ENCODE results near the gene PROX1. TPM values are rescaled to one million over a fixed set of nuclear protein-coding genes. Genes with fewer than 3 reads are reported as not detected.
A peak's percentile ranks its signal among the peaks of the same experiment; 100 is the strongest.

PROX1 gene, protein sequence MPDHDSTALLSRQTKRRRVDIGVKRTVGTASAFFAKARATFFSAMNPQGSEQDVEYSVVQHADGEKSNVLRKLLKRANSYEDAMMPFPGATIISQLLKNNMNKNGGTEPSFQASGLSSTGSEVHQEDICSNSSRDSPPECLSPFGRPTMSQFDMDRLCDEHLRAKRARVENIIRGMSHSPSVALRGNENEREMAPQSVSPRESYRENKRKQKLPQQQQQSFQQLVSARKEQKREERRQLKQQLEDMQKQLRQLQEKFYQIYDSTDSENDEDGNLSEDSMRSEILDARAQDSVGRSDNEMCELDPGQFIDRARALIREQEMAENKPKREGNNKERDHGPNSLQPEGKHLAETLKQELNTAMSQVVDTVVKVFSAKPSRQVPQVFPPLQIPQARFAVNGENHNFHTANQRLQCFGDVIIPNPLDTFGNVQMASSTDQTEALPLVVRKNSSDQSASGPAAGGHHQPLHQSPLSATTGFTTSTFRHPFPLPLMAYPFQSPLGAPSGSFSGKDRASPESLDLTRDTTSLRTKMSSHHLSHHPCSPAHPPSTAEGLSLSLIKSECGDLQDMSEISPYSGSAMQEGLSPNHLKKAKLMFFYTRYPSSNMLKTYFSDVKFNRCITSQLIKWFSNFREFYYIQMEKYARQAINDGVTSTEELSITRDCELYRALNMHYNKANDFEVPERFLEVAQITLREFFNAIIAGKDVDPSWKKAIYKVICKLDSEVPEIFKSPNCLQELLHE
- 1.3 and 2.5 TPM in 2 replicates for total RNA-seq

DNA sequence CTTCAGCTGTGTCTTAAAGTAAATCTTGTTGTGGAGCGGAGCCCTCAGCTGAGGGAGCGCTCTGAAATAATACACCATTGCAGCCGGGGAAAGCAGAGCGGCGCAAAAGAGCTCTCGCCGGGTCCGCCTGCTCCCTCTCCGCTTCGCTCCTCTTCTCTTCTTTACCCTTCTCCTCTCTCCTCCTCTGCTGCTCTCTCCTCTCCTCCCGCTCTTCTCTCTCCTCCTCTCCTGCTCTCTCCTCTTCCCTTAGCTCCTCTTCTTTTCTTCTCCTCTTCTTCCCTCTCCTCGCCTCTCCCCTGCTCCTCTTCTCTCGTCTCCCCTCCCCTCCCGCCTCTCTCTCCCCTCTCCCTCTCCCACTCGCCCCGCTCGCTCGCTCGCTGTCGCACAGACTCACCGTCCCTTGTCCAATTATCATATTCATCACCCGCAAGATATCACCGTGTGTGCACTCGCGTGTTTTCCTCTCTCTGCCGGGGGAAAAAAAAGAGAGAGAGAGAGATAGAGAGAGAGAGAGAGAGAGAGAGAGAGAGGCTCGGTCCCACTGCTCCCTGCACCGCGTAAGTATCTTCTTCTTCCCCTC lies at the start of gene PROX1:
PROX1 (plus strand) TSS at position 47 of the 580 bp plus-strand sequence. CDS start 8,563 bp downstream, outside the sequence.
- peak; percentile 61 for DNase-seq (ENCODE audit: extremely low read depth, low read depth, low spot score)

DNA sequence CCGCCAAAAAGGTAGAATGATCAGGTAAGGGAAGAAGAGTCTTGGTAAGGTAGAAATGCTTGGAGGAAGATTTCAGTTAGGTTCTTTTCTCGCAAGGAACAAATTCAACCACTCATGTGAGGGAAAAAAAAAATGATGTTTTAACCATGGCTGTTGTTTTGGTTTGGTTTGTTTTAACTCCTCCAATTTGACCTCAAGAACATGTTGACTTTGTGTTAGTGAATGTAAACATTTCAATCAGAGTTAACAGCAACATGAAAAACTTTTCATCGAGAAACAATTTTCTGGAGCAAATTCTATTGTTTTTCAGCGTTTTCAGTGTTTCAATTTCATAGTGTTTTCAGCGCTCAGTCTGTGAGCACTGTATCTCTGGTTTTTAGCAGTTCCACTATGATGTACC lies 49.0 kb upstream of the PROX1 start:
- no peak for DNase-seq (ENCODE audit: extremely low read depth, low read depth, low spot score)

DNA sequence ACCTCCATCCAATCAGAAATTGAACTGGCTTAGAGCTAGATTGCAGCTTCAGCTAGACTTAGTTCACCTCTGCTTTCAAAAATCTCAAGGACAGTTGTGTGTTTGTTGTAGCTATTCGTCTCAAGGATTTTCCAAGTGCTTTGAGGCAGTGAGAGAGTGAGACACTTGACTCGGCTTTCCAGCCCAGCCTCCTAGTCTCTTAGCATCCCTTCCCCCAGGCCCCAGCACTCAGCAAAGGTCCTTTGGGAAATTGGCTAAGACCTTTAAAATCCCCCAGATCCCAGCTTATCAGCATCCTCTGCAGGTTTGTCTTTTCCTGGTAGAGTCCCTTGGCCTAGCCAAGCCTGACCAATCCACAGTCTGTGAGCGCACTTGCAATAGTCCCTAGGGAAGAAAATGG lies 47.9 kb upstream of the PROX1 start:
- no peak for DNase-seq (ENCODE audit: extremely low read depth, low read depth, low spot score)

DNA sequence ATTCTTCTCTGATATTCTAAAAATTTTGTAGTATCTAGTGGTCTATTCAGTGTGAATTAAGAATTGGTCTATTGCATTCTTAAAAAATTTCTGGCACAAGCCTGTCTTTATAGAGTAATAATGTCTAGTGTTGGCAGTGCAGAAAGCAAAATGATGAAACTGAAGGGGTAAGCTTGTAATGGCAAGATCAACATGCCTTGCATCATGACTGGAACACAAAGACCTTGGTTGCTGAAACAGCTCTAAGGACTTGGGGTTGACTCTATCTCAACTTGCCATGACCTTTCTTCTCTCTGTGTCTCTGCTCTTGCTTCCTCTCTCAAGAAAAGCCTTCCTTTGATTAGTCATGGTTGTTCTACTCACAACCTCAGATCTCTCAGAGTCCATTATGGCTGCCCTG lies 46.8 kb upstream of the PROX1 start:
- no peak for DNase-seq (ENCODE audit: extremely low read depth, low read depth, low spot score)

DNA sequence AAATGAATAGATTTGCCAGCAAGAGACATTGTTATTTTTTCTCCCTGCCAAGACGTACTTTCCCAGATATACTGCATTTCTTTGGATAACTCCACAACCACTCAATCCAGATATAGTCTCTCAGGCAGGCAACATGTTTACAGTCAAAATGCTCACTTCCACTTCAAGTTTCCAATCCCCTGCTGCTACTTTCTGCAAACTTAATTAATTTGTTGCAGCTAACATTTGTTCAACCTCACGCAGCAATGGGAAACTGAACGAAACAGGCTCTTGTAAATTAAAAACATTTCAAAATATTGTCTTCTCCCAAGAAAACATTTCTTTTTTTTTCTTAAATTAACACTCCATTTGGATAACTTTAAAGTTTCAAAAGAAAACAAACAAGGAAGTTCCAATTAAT lies 45.7 kb upstream of the PROX1 start:
- DNase-seq (ENCODE audit: extremely low read depth, low read depth, low spot score): no peak

DNA sequence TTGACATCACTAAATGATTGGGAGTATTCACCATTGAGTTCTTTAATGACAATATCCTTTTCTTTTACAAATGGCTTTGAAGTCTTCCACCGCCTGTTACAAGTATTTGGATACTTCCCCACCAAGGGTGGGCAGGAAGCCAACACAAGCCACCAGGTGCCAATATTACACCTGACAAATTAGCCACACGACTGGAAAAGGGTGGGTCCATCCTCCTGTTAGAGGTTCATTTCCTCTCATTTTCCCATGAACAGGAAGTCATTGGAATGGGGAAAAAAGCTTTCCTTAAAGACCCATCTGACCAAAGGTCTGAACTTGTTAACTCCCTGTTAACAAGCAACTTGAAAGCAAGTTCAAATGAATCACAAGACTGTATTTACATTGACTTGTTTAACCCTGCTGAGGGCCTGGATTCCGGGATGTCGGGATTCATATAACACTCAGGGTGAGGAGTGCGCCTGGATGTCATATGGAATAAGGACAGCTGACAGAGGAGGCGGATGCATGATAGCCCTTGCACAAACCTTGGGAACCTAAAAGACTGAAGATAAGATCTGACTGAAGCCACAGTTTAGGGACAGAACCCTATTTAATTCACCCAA lies 40.5 kb upstream of the PROX1 start:
- no peak for DNase-seq (ENCODE audit: extremely low read depth, low read depth, low spot score)

DNA sequence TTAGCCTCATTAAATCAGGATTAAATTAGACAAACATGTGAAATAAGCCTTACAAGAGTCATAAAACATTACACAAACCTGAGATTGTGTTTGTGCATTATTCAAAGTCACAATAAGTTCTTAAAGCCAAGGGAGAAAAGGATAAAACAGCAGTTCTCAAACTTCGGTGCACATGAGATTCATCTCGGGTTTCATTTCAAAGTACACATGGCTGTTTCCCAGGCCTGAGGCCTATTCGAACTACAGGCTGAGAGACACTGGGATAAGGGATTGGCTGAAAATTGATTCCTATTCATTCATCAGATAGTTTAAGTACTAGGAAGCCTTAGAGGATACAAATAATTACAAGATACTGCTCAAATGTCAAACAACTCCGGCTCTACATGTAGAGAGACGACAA lies 35.9 kb upstream of the PROX1 start:
- no peak for DNase-seq (ENCODE audit: extremely low read depth, low read depth, low spot score)

DNA sequence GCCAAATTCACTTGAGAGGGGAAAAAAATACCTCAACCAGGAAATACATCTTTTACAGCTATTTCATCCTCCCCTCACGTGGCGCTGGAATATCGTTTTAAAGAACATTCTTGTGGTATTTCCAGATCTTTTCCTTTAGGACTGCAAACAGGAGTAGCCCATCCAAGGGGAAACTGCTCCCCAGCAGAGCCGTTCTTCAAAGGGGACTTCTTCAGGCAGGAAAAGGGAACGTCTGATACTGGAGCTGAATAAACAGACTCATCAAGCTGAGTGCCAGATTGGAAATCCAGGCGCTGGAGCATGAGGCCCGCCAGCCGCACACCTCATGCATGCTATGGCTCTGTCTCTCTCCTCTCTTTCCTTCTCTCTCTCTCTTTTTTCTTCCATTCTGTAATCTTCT lies 34.0 kb upstream of the PROX1 start:
- DNase-seq (ENCODE audit: extremely low read depth, low read depth, low spot score): no peak

DNA sequence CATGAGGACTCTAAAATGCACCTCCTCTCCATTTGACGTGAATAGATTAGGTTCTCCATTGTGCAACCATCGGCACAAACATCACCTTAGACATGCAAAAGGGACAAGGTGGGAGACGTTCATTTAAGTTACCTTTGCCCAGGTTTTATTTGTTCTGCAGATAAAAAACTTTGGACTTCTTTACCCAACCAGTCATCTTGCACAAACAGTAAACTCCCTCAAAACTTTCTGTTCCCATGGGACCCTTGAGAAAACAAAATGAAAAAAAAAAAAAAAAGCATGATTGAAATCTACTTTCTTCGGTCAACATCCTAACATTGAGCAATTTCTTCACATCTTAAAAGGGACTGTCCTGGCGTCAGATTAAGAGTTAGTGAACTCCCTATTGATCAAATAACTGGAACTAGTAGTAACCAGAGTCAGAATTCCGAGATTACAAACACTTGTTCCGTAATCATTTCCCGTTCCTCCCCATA lies 31.4 kb upstream of the PROX1 start:
- DNase-seq (ENCODE audit: extremely low read depth, low read depth, low spot score): no peak

DNA sequence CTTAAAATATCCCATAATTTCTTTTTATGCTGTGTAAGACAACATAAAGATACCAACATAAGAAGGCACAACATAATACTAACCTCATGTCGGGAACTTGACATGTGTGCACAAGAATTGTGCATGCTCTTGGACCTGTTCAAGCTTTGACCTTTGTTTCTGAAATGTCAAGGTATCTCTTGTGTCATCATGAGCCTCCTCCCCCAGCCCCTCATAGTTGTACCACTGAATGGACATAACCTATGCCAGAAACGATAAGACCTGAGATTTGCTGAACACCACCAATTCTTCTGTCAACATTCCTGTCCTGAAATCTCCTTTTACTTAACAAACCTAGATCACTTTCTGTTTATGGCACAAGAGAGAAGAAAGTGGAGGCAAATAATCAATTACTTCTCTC lies 29.4 kb upstream of the PROX1 start:
- DNase-seq (ENCODE audit: extremely low read depth, low read depth, low spot score): no peak

DNA sequence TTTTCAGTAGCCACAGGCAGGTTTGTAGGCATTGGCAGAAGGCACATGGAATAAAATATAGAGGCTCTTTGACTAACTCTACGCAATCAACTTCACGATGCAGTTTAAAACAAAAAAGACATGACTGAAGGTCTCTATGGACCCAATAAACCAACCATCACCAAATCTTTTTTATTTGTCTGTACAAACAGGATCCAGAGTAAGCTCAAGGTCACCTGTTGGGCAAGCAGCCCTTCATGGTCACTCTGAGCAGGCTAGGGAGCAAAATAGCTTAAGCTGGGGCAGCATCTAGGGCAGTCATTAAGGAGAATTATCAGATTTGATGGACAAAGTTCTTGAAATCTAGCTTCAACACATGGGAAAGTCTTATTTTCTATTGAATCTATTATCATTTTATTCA lies 26.8 kb upstream of the PROX1 start:
- no peak for DNase-seq (ENCODE audit: extremely low read depth, low read depth, low spot score)

DNA sequence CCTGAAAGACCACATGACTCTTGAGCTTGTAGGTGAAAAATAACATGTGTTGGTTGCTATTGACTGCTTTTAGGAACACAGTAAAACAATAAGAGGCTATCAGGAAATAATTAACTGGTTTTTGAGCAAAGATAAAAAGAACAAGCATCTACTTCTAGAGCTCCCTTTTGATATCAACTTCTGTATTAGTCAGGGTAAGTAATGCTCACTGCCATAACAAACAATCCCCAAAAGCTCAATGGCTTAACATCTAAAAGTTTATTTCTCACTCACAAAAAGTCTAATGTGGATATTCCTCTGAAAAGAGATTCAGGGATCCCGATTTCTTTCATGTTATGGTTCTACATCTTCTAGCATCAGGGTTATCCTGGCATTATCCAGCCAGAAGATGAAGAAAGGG lies 25.3 kb upstream of the PROX1 start:
- DNase-seq (ENCODE audit: extremely low read depth, low read depth, low spot score): no peak

DNA sequence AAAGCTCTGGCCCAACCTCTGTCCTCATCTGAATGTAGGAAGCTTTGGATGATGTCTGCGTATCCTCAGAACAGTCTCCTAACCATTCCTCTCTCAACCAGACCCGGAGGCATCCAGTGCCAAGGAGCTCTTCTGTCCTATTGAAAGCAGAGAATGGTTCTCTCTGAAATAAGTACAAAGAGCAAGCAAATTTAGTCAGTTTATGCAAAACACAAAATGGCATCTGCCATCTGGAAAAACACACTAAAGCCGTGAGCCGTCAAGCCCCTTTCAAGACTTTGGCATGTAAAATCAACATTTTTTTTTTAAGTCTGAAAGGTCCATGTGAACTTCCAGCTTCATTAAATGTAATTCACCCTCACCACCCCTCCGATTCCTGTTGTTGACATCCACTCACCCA lies 21.7 kb upstream of the PROX1 start:
- no peak for DNase-seq (ENCODE audit: extremely low read depth, low read depth, low spot score)

DNA sequence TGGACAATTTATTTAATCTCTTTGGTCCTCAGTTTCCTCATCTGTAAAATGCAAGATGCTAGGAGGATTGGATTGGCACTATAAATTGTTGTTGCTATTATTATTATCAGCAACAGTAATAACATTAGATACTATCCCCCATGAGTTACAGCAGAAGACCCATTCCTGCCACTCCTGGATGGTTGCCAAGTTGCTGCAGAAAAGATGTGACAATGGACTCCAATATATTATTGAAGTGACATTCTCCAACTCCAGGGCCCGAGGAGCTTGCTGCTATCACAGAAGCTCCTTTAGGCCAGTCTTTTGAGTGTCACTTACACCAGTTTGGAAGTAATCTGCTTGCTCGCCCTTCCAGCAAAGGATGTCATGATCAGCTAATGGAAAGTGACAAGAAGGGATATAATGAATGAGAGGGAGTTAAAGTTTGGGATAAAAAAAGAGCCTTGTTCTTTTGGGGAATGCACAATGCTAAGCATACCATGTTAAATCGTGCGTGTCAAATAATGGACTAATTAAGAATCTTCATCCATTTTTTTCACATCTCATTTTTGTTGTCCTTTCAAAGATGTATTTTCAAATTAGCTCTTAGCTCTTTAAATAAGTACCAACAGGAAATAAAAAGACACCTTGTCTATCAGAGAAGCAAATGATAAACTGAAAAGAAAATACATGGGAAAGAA lies 19.5 kb upstream of the PROX1 start:
- no peak for DNase-seq (ENCODE audit: extremely low read depth, low read depth, low spot score)

DNA sequence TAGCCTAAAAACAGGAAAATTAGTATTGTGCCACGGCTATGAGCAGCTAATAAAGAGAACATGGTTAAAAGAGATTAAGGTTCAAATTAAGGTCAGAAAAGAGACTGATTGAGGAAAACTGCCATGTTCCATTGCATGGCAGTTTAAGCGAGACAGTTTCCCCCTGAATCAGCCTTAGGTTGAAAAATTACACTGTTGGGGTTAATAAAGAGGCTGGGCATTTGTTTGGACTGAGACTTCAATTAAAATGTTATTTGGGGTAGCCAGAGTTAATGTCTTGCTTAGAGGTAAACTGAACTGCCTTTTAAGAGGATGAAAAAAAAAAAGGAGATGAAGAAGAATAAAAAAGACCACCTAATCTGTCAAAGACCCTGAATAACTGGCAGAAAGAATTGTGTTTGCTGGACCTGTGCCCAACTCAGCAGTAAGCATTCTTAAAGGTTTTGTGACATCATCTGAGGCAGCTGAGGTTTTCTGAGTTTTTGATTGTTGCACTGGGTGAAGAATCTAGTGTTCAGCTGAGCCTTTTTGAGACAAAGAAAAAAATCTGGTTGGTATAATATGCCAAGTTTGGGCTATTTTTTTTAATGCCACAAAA lies 17.7 kb upstream of the PROX1 start:
- DNase-seq (ENCODE audit: extremely low read depth, low read depth, low spot score): no peak

DNA sequence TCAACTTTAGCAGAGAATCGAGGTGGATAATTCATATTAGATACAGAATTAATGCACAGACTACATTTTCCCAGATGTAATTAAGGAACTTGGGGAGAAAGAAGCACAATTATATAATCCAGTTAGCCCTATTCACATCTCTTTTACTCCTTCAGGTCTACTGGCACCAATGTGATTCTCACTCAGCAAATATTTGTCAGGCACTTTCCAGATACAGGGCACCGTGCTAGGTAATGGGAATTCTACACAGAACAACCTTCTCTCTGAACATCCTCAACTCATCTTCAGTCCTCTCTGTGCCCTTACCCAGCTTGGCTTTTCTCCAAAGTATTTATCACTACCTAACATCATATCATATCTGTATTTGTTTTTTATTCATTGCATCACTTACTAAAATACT lies 15.6 kb upstream of the PROX1 start:
- no peak for DNase-seq (ENCODE audit: extremely low read depth, low read depth, low spot score)

DNA sequence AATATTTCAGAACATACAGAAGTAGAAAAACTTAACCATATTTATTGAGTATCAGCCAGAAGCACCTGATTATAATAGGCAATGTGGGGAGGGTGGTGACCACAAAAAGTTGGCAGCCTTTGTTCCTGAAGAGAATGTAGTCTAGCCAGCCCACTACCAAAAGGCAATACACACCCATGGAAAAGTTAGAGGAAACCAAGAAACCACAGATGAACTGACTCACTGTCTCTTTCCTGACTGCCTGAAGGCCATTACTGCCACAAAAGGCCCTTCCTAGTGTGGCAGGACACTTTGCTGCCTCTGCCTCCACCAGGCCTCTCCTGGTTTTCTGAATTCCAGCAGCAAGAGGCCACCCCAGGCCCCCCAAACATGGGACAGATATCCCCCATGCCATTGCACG lies 14.6 kb upstream of the PROX1 start:
- DNase-seq (ENCODE audit: extremely low read depth, low read depth, low spot score): no peak

DNA sequence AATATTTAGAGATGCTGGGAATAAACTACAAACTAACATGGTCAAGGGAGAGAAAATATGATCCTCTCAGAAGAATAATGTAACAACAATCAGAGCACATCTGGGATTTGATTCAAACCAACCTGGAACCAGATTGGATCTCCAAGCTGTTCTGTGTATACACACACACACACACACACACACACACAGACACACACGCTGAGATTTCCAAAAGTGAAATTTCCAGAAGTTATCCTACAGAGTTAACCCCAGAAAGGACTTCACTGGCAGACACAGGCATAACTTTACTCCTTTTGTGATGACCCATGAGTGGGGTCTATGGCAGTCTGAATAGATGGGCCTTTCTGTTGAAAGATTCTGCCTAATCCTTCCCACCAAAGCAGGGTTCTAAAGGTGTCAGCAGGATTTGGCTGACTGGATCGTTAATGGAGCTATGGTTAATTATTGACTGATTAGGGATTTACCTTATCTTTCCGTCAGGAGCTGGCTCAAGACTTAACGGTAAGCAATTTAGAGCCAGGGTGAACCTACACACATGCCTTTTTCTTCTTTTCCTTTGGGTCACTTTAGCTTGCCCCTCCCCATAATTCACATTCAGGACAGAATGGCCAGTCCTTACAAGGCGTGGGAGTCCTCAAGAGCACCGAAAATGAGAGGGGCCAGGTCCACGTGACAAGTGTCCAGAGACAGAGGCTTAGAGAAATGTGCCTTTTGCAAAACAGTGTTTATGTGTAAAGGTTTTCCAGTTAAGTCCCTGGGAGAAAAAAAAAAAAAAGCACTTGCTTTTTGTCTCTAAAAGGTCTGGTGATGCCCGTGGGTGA lies 10.9 kb upstream of the PROX1 start:
- no peak for DNase-seq (ENCODE audit: extremely low read depth, low read depth, low spot score)

DNA sequence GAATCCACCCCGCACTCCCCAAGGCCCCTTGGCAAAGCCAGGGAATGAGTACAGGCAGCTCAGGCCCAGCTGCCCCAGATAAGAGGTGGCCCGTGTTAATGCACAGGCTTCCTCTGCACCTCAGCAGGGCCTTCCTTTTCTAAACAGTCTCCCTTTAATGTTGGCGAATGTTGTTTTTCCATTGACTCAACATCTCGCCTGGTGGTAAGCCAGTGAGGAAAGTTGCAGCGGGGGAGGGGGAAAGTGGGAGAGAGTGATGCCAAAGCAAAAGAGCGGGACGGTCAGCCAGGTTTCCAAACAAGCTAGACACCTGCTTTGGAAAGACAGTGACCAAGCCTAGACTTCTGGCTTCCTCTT lies 10.3 kb upstream of the PROX1 start:
- no peak for DNase-seq (ENCODE audit: extremely low read depth, low read depth, low spot score)

DNA sequence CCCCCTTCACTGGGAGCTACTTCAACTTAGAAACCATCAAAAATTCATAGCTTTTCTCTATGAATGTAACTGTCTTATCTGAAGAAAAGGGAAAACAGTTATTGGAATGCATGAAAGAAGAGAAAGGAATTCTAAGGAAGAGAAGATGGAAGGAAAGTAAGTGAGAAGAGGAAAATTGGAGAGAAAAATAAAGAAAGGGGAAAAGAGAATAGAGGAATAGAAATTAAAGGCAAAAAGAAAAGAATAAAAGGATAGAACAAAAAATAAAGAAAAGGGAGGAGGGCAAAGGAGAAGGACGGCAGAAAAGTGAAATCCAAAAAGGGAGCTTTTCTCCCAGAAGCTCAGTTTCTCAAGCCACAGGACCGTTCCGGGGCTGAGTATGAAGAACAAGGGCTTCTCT lies 9.9 kb upstream of the PROX1 start:
- no peak for DNase-seq (ENCODE audit: extremely low read depth, low read depth, low spot score)
